ENCODE results near the gene ASF1B. TPM values are rescaled to one million over a fixed set of nuclear protein-coding genes. Genes with fewer than 3 reads are reported as not detected.

ASF1B gene
- total RNA-seq, 1 donor from 2014 or later: 71.8 TPM

- intact Hi-C loops (cut with micrococcal nuclease): no loop called here
Observed at GRCh38 chr19:14112809-14113385, 23.5 kb downstream of the ASF1B start.

GRCh38 chr19:14112051-14112808 lies 24.2 kb downstream of the ASF1B start:
- intact Hi-C loops (cut with micrococcal nuclease): no loop called here

DNA sequence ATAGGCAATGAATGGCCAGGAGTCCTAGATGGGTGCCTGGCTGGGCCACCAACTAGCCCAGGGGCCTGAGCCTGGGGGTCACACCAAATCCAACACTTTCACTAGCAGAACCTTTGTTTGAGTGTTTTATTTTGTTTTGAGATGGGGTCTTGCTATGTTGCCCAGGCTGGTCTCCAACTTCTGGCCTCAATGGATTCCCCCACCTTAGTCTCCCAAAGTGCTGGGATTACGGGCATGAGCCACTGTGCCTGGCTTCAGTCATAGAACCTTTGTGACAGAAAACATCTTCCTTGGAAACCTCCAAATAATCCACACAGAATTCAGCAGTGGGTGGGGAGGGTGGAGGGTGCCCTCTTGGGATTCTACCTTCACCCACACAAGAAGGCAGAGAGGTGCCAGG lies 24.9 kb downstream of the ASF1B start:
- intact Hi-C loops (cut with micrococcal nuclease): no loop called here

DNA sequence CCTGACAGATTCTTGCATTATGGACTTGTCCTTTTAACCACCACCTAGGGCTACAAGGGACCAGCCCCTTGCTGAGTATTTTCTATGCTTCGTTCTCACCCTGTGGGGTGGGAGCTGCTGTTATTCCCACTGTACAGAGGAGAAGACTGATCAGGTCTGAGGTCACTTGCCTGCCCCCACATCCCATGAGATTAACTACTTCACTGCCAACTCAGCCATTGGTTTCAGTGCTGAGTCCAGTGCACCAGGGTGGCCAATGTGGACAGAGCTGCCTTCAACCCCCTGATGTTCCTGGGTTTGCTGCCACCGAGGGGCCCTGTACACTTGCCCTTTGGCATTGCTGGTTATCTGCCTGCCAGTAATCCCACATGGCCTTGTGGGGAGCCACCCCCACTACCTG lies 25.7 kb downstream of the ASF1B start:
- intact Hi-C loops (cut with micrococcal nuclease): no loop called here

DNA sequence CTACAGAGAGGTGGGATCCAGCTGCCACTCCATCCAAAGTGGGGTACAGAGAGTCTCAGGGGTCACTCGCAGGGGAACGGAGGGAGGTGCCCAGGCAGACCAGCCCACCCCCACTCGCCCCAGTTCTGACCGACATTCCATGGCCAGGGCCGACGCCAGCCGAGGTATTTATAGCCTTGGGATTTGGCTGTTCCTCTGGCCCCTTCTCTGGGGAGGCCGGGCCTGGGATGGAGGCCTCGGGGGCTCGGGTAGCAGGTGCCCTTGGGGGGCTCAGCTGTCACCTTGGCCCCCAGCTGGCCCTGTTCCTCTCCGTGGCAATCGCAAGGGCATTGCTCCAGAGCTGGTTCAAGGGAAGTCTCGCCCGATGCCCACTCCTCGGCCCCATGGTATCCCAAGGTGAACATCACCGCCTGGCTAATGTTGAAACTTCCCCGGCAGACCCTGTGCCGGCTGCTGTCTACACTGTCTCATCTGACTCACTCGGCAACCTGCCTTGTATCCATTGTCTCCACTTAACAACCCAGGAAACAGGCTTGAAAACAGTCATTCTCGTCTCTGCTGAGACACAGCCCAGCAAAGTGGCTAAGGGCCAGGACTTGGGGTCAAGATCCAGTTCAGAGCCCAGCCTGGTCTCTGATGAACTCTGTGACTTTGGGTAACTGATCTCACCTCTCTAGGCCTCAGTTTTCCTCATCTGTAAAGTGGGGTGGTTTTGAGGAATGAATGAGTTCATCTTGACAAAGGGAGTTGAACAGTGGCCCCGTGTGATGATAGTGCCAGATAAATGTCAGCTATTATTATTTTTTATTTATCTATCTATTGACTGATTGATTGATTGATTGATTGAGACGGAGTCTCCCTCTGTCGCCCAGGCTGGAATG lies 28.6 kb downstream of the ASF1B start:
- intact Hi-C loops (cut with micrococcal nuclease): no loop called here

- intact Hi-C loops (cut with micrococcal nuclease): no loop called here
Observed at GRCh38 chr19:14106840-14107239, 29.5 kb downstream of the ASF1B start.

GRCh38 chr19:14105680-14106079 lies 30.7 kb downstream of the ASF1B start:
- intact Hi-C loops (cut with micrococcal nuclease): no loop called here

GRCh38 chr19:14103310-14103709 lies 33.1 kb downstream of the ASF1B start:
- intact Hi-C loops (cut with micrococcal nuclease): no loop called here

DNA sequence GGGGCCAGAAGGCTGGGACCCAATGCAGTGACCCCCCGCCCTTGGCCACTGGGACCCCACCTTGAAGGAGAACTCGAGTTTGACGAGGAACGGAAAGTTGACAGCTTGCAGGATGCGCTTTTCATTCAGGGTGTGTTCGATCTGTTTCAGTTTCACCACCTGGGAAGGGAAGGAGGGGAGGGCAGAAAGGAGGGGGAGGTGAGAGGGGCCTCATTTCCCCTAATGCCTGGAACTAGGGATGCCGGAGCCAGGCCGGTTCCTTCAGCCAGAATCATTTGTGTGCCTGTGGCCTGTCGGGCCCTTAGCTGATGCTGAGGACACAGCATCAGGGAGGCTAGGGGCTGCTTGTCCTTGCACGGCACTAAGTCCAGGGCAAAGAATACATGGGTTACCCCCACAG lies 33.6 kb downstream of the ASF1B start:
- intact Hi-C loops (cut with micrococcal nuclease): no loop called here

DNA sequence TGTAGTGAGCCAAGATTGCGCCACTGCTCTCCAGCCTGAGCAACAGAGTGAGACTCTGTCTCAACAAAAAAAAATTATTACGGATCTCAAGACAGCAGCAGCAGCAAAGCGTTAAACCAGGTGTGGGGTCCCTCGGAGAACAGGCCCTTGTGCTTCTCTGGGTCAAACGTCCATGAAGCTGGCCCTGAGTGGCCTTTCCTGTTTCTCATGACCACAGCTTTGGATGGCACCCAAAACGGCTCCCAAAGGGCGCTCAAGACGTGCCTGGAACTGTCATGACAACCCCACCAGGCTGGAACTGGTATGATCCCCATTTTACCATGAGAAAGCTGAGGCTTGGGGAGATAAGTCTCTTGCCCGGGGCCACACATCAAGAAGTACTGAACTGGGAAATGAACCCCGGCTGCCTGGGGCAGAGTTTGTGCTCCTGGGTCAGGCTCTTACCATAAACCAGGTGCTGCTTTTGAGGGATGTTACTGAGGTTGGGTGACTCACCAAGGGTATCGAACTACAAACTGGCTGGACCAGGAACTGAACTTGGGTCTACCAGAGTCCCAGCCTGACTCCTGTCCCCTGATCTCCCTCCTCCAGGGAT lies 34.2 kb downstream of the ASF1B start:
- intact Hi-C loops (cut with micrococcal nuclease): no loop called here

GRCh38 chr19:14101003-14101545 lies 35.3 kb downstream of the ASF1B start:
- intact Hi-C loops (cut with micrococcal nuclease): no loop called here

GRCh38 chr19:14097532-14098151 lies 38.7 kb downstream of the ASF1B start:
- intact Hi-C loops (cut with micrococcal nuclease): no loop called here

DNA sequence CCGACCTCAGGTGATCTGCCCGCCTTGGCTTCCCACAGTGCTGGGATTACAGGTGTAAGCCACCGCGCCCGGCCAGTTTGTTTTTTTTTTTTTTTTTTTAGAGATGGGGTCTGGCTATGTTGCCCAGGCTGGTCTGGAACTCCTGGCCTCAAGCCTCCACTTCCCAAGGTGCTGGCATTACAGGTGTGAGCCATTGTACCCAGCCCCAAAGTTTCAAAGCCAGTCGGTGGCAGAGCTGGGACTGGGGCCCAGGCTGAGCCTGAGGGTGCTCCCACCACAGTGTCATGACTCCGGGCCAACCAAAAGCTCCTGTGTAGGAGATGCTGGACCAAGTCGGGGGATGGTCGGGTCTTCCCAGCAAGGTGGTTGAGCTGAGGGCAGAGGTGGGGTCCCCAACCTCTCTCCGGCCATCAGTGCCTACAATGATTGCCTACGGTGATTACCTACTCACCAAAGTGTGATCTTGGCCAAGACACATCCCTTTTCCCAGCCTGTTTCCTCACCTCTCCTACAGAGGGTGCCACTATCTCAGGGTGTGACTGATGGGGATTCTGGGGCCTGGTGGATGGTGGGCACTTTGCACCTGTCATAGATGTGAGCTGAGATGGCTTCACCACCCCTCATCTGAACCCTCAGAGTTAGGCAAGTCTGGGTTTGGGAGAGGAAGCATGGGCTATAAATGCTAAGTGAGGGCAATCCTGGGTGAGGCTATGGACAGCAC lies 40.0 kb downstream of the ASF1B start:
- intact Hi-C loops (cut with micrococcal nuclease): no loop called here

DNA sequence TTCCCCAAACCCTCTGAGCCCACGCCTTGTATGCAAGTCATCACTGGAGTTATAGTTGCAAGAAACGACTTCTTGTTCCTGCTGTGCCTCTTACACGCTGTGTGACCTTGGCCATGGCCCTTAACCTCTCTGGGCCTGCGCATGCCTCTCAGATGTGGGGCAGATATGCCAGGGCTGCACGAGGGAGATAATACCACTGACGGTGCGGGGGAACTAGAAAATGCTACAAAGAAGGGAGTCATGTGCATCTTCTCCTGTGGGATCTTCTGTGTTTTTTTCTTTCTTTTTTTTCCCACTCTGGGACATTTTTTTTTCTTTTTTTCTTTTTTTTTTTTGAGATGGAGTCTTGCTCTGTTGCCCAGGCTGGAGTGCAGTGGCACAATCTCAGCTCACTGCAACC lies 41.5 kb downstream of the ASF1B start:
- intact Hi-C loops (cut with micrococcal nuclease): no loop called here

DNA sequence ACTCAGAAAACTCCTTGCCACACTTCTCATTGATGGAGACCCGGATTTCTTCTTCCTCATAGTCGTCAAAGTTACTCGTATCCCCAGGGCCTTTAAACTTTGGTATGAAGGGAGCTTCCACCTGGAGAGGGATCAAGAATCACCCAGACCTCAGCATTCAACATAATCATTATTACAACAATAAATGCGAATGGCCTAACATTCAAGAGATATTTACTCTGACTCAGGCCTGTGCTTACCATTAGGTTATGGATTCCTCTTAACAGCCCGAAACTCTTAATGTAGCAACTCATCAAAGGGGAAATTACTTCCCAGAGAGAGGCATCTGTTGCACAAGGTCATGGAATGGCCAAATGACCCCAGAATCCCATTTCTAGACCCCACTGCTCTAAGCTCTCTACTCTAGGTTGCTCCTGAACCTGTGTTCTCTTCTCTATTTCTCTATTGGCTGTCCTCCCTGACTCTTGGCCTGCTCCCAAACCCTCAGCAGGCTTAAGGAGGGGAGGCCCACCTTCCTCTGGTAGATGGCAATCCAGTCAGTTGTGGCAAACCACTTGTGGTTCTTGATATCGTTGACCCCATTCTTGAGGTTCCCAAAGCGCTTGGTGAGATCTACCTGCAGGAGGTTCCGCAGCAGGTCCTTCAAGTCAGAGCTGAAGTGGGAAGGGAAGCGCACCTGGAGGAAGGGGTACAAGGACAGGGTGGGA lies 43.1 kb downstream of the ASF1B start:
- intact Hi-C loops (cut with micrococcal nuclease): no loop called here

DNA sequence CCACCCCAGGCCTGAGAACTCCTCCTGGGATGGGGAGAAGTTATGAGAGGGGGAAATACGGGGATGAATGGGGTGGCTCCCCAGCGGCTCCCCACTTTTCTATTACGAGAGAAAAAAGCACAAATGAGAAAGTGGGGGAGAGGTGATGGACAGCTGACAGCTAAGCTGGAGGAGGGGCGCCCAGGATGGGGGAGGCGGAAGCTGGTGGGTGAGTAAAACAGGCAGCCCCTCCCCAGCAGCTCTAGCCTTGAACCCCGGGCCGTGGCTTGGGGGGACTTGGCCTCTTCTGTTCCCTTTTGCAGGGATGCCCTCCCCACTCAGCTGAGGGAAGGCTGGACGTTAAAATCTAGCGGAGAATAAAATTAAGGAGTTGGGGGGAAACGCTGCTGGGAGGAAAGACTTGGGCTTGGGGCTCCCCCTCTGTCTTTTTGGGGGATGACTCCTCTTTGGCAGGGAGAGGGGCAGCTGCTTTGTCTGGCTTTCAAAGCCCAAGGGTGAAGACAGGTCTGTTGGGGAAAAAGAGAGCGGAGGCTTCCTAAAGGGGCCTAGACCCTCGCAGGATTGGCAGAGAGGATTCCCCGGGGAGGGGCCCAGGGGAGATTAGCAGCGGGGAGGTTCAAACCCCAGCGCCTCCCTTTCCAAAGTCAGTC lies 44.5 kb downstream of the ASF1B start:
- intact Hi-C loops (cut with micrococcal nuclease): loop anchor here (1.0 to 2.0 kb wide), 4 partner anchors 11 to 86 kb away; partner anchors contain the start of genes PRKACA and RFX1

DNA sequence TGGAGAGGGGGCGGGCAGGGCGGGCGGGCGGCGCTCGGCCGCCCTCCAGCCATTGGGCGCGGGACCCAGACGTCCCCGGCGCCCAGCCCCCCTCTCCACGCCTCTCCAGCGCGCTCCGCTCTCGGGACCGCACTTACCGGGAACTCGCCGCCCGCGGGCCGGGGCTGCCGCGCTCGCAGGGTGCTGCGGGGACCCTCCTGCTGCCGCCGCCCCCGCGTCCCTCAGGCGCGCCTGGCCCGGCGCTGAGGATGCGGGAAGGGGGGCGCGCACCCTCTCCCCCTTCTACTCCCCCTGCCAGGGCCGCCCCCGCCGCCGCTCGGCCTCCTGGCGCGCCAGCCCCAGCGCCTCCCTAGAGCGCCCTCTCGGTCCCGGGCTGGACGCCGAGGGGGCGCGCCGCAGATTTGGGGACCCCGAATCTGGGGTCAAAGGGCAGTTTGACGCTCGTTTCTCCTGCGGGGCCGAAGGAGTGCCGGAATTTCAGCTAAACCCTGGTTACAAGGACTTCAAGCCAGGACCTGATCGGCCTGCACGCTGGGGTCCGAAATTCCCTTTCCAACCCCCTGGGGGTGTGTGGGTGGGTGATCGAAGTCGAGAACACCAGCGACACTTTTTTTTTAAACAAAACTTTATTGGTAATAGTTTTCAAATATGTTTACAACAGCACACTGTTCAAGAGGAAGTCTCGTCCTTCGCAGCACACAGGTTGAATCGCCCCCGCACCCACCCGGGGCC lies 45.1 kb downstream of the ASF1B start:
- intact Hi-C loops (cut with micrococcal nuclease): loop anchor here (1.0 to 2.0 kb wide), 4 partner anchors 10 to 85 kb away; partner anchors contain the start of genes PRKACA and RFX1

GRCh38 chr19:14090509-14091080 lies 45.8 kb downstream of the ASF1B start, which contains the start of gene SAMD1:
Gene SAMD1 (minus strand): TSS chr19:14090751.
- intact Hi-C loops (cut with micrococcal nuclease): loop anchor here (1.0 to 2.0 kb wide), 5 partner anchors 9 to 84 kb away; partner anchors contain the start of genes ASF1B, PRKACA and RFX1
